HG03378 (cell line): ENCODE measurements around the gene MAL.
A peak's percentile ranks its signal among the peaks of the same experiment; 100 is the strongest.
"Not testable (repeated sequence)": the region's sequence is repeated elsewhere in the genome, so short reads cannot be mapped to it uniquely, and the experiment has no call there.

Experiments used
- ATAC-seq: cut with Tn5 transposase; IDR thresholded peaks from one replicate; pipeline ENCODE4 v1.9.1; 2021; ENCODE audit warnings: mild to moderate bottlenecking, moderate library complexity; ENCODE audit not compliant: unreplicated experiment

MAL gene

GRCh38 chr2:95032341-95032740 lies 6.8 kb downstream of the MAL start:
- no peak for ATAC-seq

DNA sequence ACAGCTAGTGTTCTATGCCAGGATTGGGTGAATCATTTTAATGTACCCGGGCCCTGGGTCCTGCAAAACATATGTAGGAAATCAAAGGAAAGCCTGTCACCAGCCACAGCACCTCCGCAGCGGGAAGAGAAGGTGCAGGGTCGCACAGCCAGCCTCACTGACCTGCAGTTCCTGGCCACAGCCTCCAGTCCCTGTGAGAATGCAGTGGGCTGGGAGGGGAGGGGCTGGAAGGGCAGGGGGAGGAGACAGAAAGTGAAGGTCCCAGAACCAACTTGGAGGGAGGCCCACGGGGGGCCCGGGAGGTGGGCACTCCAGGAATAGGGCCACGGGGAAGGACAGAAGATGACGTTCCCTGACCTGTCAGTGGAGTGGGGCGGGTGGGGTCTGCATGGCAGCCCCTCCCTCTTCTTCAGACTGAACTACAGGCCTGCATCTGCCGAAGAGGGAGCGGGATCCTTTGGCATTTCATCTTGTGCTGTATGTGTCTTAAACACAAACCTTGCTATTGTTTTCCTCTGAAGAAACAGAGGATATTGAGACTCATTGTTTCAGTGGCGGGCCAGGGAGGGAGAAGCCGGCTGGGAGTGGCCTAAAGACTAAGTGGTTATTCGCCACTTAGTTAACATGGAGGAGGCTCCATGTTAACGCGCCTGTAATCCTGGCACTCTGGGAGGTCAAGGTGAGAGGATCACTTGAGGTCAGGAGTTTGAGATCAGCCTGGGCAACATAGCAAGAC lies 7.5 kb downstream of the MAL start:
- no peak for ATAC-seq

- no peak for ATAC-seq
Measured at GRCh38 chr2:95034221-95034620, 8.7 kb downstream of the MAL start.

DNA sequence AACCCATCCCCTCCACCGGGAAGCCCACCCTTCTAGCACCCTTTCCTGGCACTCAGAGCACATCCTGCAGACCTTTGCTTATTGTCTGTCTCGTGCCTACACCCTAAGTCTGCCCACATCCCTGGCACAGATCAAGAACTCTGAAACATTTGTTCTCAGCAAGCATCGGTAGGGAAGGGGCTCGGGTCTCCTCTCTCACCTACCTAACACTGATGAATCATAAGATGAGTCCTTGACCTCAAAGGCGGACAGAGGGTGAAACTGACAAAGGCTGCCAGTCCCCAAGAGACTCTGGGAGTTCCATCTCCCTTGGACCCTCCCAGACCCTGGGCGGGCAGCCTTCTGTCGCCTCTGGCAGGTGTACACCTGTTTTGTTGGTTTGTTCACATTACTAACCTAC lies 9.3 kb downstream of the MAL start:
- ATAC-seq, result no peak

- ATAC-seq, result no peak
Measured at GRCh38 chr2:95036596-95037383, 11.3 kb downstream of the MAL start.

DNA sequence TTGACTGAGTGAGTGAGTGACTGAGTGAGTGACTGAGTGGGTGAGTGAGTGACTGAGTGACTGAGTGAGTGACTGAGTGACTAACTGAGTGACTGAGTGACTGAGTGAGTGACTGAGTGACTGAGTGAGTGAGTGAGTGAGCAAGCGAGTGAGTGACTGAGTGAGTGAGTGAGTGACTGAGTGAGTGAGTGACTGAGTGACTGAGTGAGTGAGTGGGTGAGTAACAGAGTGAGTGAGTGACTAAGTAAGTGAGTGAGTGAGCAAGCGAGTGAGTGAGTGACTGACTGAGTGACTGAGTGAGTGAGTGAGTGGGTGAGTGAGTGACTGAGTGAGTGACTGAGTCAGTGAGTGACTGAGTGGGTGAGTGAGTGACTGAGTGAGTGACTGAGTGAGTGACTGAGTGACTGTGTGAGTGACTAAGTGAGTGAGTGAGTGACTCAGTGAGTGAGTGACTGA lies 11.9 kb downstream of the MAL start:
- ATAC-seq, result no peak

GRCh38 chr2:95037841-95038585 lies 12.5 kb downstream of the MAL start:
- ATAC-seq, result not testable (repeated sequence)

DNA sequence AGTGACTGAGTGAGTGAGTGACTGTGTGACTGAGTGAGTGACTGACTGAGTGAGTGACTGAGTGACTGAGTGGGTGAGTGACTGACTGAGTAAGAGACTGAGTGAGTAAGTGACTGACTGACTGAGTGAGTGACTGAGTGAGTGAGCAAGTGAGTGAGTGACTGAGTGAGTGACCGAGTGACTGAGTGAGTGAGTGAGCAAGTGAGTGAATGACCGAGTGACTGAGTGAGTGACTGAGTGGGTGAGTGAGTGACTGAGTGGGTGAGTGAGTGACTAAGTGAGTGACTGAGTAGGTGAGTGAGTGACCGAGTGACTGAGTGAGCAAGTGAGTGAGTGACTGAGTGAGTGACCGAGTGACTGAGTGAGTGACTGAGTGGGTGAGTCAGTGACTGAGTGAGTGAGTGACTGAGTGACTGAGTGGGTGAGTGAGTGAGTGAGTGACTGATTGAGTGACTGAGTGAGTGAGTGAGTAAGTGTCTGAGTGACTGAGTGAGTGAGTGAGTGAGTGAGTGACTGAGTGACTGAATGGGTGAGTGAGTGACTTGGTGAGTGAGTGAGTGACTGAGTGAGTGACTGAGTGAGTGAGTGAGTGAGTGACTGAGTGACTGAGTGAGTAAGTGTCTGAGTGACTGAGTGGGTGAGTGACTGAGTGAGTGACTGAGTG lies 13.3 kb downstream of the MAL start:
- ATAC-seq, result no peak

GRCh38 chr2:95039363-95039762 lies 13.9 kb downstream of the MAL start:
- no peak for ATAC-seq

- ATAC-seq, result no peak
Measured at GRCh38 chr2:95039978-95040377, 14.5 kb downstream of the MAL start.

DNA sequence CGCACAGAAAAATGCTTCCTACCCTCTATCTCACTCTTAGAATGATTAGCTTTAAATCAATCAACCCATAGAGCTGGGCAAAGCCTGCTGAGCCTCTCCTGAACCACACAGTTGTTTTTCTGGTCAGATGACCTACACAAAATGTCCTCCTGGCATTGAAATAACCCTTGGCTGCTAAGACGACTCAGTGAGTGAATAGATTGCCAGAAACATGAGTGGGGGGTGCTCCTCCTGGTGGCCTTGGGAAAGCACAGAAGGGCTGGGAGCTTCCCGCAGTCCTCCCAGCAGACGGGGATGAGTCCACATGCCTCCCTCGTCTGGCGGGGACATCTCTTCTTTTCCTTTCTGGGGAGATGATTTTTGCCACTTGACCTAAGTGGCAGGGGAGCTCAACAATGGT lies 14.9 kb downstream of the MAL start:
- ATAC-seq, result no peak

DNA sequence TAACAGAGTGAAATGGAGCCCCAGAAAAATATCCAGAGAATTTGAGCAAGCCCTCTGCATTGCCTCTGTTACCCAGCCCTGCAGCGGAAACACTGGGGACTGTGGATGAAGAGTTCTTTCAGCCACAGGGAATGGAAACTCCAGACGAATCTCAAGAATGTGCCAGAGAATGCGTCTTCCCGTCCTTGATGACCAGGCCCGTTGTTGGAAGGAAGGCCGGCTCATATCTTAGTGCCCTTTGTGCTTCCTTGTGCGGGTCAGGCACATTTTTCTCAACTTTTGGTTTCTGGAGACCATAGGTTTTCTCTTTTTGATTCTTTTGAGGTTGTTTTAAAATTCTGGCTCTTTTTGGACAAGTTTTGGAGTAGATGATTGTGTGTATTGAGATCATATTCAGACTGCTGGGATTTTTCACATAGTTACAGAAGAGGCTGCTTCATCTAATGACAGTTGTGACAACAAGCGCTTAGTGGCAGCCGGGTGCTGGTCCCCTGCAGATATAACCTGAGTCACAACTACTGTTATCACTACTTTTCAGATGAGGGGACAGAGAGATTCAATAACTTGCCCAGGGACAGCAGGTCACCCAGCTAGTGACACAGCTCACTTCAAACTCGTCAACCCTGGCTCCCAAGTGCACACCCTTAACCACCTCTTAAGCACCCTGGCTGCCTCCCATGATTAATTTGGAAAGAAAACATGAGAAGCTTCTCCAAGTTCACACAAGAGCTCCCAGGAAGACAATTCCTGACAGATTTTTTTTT lies 15.7 kb downstream of the MAL start:
- peak; percentile 36 for ATAC-seq

GRCh38 chr2:95041824-95042442 lies 16.4 kb downstream of the MAL start:
- ATAC-seq, result no peak

- no peak for ATAC-seq
Measured at GRCh38 chr2:95042472-95043271, 17.2 kb downstream of the MAL start.

DNA sequence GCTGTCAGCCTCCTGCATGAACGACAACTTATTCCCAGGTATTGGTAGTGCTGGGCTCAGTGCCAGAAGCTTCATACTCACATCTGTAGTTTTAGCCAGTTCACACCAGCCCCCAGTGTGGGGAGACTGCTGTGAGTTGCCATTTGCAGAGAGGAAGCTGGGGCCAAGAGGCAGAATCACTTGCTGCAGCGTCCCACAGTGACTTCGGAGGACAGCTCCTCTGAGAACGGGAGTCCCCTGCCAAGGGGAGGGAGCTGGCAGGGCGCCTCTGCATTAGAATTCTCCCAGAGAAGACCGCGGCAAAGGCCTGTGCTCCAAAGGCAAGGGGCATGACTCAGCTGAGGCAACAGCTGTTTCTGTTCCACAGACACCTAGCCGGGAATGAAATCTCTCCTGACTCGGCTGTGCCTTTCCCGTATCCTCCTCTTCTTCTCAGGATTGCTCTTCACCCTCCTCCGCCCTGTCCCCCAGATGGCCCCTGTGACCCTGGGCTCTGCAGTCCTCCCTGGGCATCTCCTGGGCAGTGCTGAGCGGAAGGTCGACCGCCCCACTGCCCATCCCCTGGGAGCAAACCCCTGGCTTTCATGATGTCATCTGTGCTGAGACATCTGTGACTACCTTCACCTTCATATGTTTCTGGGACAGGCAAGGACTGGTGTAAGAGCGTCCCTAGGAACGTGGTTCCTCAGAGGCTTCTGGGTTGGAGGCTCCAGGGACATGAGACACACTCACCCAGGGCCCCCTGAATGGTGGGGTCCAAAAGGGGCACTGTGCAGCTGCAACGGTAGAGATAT lies 18.0 kb downstream of the MAL start:
- peak; percentile 51 for ATAC-seq

DNA sequence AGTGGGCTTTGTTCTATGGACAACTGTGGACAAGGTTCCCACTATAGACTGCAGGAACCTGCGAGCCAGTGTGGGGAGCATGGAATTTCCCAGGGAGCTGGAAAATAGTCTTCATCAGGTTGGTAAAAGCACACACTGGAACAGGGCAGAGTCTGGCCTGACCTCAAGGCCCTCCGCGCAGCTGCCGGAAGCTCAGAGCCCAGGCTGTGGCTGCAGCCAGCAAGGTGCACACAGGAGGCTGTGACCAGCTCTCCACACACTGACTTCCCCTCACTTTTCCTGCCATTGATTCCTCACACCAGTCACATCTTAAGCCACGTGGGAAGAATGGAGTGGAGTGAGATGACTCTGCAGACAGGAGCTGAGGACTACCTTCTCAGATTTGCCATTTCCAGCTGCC lies 19.1 kb downstream of the MAL start:
- ATAC-seq, result no peak

- ATAC-seq, result no peak
Measured at GRCh38 chr2:95046371-95047112, 21.0 kb downstream of the MAL start.
